HG02885 (cell line): ENCODE measurements around the gene GALK2.

Experiments used
- ATAC-seq: cut with Tn5 transposase; IDR thresholded peaks from one replicate; pipeline ENCODE4 v1.9.1; 2021; ENCODE audit warnings: mild to moderate bottlenecking; ENCODE audit not compliant: unreplicated experiment, poor library complexity

GALK2 gene

DNA sequence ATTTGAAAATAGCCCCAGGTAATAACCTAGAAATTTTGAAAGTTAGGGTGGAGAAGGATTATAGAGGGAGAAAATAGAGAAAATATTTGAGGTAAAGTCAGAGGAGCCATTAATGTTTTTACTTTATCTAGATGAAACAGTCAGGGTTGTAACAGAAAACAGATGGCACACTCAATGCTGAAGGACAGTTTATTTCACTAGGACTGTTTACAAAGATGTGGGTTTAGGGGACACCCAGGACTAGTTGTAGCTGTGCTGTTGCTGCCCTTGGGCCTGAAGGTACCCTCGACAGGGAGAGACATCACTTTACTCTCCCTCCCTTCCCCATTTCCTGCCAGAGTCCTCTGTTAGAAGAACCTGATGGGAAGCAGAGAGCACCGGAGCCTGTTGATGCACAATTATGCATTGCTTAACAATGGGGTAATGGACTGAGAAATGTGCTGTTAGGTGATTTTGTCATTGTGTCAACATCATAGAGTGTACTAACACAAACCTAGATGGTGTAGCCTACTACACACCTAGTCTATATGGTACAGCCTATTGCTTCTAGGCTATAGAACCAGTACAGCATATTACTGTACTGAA is 103.8 kb downstream of the GALK2 start:
- ATAC-seq, result no peak

DNA sequence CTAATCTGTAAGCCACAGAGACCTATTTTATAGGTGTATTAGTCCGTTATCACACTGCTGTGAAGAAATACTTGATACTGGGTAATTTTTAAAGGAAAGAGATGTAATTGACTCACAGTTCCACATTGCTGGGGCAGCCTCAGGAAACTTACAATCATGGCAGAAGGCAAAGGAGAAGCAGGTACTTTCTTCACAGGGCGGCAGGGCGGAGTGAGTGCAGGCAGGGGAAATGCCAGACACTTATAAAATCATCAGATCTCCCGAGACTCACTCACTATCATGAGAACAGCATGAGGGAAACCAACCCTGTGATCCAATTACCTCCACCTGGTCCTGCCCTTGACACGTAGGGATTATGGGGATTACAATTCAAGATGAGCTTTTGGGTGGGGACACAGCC is 108.7 kb downstream of the GALK2 start:
- ATAC-seq, result no peak

- no peak for ATAC-seq
These were observed 109.7 kb downstream of the GALK2 start for GRCh38 chr15:49279521-49280456.

DNA sequence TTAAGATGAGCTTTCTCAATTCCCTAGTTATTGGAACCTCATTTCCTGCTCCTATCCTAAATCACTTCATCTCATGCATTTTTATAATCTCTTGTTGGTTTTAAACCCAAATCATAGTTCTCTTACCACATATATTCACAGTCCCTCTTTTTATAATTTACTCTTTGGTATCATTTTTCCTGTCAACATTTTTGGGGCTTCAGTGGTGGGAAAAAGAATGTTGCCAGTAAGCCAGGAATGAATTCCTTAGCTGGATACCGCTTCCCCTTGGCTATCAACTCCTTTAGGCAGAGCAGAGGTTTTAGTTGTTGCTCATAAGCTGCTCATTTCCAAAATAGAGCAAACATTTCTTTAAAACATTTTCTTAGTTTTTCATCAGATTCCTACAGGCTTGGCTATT is 112.3 kb downstream of the GALK2 start:
- ATAC-seq, result no peak

DNA sequence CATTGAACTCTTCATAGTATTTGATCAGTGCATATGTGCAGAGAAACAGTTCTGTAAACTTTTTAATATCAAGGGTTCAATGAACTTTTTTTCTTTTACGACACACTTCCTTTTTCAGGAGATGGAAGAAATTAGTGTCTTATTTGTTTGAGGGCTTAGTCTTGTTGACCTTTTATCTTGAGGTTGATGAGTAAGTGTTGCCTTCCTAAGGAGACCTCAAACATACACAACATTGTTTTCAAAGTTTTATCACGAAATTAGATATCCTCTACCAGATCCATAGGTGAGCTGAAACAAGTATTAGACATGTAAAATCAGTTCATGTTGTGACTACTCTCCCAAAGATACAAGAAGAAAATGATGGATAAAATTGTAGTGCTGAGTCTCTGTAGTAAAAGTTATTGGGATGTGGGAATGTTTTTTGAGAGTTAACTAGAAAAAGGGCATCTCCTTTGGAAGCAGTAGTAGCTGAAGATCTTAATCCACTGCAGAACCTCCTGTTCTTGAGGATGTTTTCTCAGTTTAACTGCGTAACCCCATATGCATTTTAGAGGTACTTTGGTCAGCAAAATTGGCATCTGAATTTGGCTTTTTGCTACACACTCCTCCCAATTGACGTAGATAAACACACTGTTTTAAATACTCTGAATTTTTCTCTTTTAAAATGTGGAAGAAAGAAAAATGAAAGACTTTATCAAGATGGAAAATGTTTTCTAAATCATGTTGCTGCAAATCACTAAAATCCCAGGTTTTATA is 116.8 kb downstream of the GALK2 start:
- ATAC-seq, result no peak

DNA sequence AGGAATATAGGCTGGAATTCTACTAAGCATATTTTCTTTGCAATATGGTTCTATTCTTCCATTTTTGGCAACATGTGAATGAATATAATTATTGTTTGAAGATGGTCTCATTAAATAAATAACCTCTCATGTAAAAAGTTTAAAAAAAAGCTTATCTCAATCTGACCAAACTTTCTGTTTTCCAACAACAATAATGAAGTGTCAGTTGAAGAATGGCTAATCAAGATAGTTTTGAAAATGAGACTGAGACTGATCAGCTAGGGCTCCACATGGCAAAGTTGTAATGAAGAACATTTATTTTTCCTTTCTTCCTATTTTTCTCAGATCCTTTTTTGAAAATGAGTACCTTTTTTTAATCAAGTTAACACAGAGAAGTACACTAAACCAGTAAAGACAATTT is 117.4 kb downstream of the GALK2 start:
- no peak for ATAC-seq

DNA sequence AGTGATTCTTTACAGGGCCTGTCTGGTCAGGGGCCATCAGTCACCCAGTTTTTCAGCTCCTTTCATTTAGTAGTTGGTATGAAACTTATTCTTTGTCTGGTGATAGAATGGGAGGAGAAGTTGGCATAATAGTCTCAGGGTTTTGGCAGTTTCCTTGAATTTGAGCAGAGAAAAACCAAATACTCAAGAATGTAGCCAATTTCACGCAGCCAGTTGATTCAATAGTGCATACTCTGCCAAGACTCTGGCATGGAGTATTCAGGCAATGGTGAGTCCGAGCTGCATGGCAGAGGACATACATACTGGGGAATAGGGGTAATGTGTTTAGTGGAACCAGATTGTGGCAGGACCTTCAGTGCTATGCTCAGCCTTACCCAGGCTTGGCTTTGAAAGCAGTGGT is 118.3 kb downstream of the GALK2 start:
- ATAC-seq, result no peak

DNA sequence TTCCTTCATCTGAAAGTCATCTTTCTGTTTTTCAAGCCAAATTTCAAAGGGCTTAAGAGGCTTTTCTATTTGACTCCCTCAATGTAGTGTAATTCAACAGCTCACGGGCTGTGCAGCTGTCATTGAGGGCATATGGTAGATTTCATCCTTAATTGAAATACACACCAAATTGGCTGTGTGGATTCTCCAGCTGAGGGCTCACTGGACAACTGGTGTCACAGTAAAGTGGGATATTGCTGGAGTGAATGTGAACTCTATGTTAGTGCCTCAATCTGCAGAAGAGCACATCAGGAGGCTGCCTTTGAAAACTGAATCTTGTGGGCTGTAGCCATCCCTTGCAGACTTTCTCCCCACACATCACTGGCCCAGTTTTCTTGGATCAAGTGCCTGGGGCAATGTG is 120.1 kb downstream of the GALK2 start:
- no peak for ATAC-seq

- no peak for ATAC-seq
These were observed 123.9 kb downstream of the GALK2 start for GRCh38 chr15:49293941-49294340.

DNA sequence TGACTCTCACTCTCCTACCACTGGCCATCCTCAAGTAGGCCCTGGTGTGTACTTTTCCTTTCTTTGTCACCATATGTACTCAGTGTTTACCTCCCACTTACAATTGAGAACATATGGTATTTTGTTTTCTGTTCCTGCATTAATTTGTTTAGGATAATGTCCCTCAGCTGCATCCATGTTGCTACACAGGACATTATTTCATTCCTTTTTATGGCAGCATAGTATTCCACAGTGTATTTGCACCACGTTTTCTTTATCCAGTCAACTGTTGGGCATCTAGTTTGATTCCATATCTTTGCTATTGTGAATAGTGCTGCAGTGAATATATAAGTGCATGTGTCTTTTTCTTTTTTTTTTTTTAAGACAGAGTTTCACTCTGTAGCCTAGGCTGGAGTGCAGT is 126.2 kb downstream of the GALK2 start:
- no peak for ATAC-seq

DNA sequence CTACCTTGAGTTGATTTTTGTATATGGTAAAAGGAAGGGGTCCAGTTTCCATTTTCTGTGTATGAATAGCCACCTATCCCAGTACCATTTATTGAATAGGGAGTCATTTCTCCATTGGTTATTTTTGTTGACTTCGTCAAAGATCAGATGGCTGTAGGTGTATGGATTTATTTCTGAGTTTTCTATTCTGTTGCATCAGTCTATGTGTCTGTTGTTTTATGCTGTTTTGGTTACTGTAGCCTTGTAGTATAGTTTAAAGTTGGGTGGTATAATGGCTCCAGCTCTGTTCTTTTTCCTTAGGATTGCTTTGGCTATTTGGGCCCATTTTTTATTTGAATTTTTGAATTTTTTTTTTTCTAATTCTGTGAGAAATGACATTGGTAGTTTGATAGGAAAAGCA is 127.5 kb downstream of the GALK2 start:
- no peak for ATAC-seq

DNA sequence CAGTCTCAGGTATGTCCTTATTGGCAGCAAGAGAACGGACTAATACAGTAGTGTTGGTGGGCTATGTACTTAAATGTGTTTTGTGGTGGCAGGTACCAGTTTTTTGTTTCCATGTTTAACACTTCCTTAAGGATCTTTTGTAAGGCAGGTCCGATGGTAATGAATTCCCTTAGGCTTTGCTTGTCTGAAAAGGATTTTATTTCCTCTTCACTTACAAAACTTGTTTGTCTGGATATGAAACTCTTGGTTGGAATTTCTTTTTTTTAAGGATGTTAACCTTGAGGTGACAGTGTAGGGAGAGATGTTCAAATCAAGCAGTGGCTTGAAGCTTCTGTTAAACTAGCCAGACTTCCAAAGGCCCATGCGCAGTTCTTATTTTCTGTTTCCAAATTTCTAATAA is 130.8 kb downstream of the GALK2 start:
- ATAC-seq, result no peak

DNA sequence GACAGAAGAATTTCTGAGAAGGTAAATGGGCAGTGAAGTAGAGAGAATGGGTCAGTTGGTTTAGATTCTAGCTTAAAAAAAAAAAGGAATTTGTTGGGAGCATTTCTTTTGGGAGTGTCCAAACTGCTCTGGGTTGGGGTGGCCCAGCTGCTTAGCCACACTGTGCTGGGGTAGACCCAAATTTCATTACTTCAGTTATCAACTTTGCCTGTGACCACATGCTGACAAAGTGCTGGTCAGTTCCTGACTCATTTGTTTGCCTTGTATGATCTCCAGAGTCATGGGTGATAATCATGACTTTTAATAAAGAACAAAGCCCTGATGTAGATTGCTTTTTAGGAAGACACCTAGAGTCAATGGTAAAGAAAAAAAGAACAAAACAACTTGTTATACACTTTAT is 131.5 kb downstream of the GALK2 start:
- no peak for ATAC-seq

- no peak for ATAC-seq
These were observed 133.0 kb downstream of the GALK2 start for GRCh38 chr15:49303003-49303402.

DNA sequence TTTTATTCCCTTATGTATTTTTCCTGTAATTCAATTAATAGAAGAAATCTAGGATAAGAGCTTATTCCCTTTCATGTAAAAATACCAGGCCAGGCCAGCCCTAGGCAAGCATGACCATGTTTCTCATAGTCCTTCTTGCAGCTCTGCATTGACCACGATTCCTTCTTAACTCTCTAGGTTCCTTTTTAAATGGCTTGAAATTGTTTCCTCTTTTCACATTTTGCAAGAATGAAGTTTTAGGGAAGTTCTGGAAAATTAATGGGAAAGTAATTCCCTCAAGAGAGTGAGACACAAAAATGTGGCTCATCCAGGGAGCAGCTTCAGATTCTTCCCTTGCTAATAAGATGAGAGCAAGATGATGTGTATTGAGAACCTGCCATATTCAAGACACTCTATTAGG is 136.5 kb downstream of the GALK2 start:
- ATAC-seq, result no peak

GRCh38 chr15:49308686-49309085 is 138.6 kb downstream of the GALK2 start:
- ATAC-seq, result no peak

- ATAC-seq, result no peak
These were observed 139.8 kb downstream of the GALK2 start for GRCh38 chr15:49309889-49310288.

DNA sequence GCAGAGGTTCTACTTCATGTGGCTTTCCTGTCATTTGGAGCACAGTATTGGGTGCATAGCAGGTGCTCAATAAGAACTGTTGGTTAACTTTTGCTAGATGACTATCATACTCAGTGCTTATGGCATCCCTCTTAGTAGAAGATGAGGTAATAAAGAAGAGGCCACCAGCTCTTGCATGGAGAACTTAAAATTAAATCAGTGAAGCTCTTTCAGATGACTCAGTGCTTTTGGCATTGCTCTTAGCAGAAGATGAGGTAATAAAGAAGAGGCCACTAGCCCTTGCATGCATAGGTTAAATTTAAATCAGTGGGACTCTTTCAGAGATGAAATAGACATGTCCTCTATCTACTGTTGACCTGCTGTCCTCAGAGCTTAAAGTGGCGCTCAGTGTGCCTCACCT is 143.6 kb downstream of the GALK2 start:
- ATAC-seq, result no peak

DNA sequence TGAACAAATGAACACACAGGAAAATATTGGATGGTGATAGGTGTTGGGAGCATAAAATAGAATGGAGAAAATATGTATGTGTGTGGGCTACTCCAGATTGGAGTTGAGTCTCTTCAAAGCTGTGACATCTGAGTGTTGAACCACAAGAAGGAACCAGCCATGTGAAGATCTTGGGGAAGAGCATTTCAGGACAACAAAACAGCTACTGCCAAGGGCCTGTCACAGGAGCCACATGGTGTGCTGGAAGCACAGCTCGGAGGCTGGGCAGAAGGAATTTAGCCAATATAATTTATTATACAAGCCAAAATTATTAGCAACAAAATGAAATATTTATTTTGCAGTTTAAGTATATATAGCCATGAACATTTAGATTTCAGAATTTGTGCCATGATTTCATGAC is 144.7 kb downstream of the GALK2 start:
- ATAC-seq, result no peak

DNA sequence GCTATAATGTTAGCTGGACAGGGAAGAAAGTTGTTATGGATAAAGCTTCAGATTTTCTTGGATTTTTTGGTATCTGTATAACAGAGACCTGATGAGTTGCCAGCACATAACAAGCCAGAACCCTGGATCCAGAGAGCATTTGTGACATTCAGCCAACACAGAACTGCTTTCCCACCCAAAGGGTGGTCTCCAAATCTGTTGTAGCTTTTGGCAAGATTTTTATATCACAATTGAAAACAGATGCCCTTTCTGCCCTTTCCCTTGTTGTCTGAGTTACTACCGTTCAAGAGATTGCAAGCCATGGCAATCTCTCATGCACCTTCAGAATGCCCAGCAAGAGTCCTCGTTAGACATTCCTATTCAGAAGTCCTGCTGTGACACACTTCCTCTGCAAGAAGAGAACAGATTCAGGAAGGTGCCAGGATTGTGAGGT is 145.4 kb downstream of the GALK2 start:
- ATAC-seq, result no peak

DNA sequence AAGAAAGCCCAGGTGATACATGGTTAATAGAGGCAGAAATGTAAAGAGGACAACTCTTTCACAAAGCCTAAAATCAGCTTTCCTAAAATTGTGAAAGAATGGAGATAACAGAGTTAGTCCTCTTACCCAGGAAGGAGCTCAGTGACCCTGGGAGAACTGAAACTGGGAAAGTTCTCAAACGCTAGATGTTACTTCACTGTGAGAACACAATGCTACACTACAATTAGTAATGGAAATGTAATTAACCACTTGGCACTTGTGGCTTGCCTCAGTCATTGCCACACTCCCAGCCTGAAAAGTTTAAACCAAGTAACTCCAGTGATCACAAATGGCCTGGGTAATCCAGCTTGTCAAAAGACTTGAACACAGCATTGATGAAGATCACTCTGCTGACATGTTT is 150.3 kb downstream of the GALK2 start:
- ATAC-seq, result no peak
